K562 (cell line): ENCODE data around the gene GNAT2. TPM values are rescaled to one million over a fixed set of nuclear protein-coding genes. Genes with fewer than 3 reads are reported as not detected.
A peak's percentile ranks its signal among the peaks of the same experiment; 100 is the strongest.

Experiments
- HLTF ChIP-seq: fragments of 450-650 bp; IDR thresholded peaks from 2 replicates; pipeline ENCODE4 v1.6.1; 2016
- HNRNPLL ChIP-seq: fragments of 200-400 bp; formaldehyde crosslinking; IDR thresholded peaks from 2 replicates; pipeline ENCODE4 v1.6.1; 2017; ENCODE audit warnings: low read length, low read depth, mild to moderate bottlenecking; ENCODE audit not compliant: poor library complexity, severe bottlenecking
- KAT8 ChIP-seq: fragments of 450-650 bp; IDR thresholded peaks from 2 replicates; pipeline ENCODE4 v1.6.1; 2016; ENCODE audit warnings: low read depth, mild to moderate bottlenecking
- KDM5B ChIP-seq: fragments of 200-600 bp; sonication (generic); IDR thresholded peaks from 2 replicates; pipeline ENCODE4 v1.6.1; 2012; ENCODE audit warnings: low read depth, mild to moderate bottlenecking, moderate library complexity, low read length, control low read depth, inconsistent platforms; ENCODE audit not compliant: insufficient replicate concordance
- PHB2 ChIP-seq: fragments of 450-650 bp; IDR thresholded peaks from 2 replicates; pipeline ENCODE4 v1.6.1; 2017; ENCODE audit warnings: low read depth
- RBM14 ChIP-seq: fragments of 200-400 bp; formaldehyde crosslinking; IDR thresholded peaks from 2 replicates; pipeline ENCODE4 v1.6.1; 2018; ENCODE audit warnings: low read depth, mild to moderate bottlenecking, low read length, moderate library complexity, borderline replicate concordance; ENCODE audit not compliant: insufficient read depth
- RNF219 ChIP-seq: fragments of 250-450 bp; sonication (Bioruptor Pico); IDR thresholded peaks from 2 replicates; pipeline ENCODE4 v1.5.0; 2022; ENCODE audit warnings: mild to moderate bottlenecking
- SRSF1 ChIP-seq: fragments of 200-400 bp; formaldehyde crosslinking; IDR thresholded peaks from 2 replicates; pipeline ENCODE4 v1.6.1; 2017; ENCODE audit warnings: mild to moderate bottlenecking, low read depth, low read length, moderate library complexity
- ZBTB40 ChIP-seq, 2 experiments: fragments of 450-650 bp in 1 of 2; sonication (generic) in 1 of 2; formaldehyde crosslinking in 1 of 2; IDR thresholded peaks; 2 replicates each; pipeline versions ENCODE4 v1.7.1 to v1.9.0; 2016 to 2022; ENCODE audit warnings: inconsistent platforms in 1 of 2, mild to moderate bottlenecking in 1 of 2, missing genetic modification reagents in 1 of 2
- ZC3H11A ChIP-seq: IDR thresholded peaks from 2 replicates; pipeline ENCODE4 v1.6.1; 2012; ENCODE audit warnings: low read depth, low read length, improper control_type of control experiment
- polyA plus RNA-seq, 8 experiments: library from polyadenylated mRNA; depleted of rRNA in 4 of 8; stranded (reverse) in 5 of 8; unstranded in 3 of 8; fragments of >200 nt; fragmentation: Nextera tagmentation in 2 of 8; fragmentation: Illumina TruSeq in 1 of 8; extraction: Ambion mirVana in 2 of 8; extraction: Trizol in 1 of 8; gene quantifications; 2 replicates each; pipeline versions ENCODE4 v1.2.1 to v1.2.3, GENCODE V29; 2011 to 2014; ENCODE audit warnings: inconsistent platforms in 1 of 8, missing spikeins in 1 of 8
- total RNA-seq, 7 experiments: library from RNA; depleted of rRNA in 6 of 7; stranded (reverse); fragments of >200 nt in 6 of 7; fragmentation: Illumina TruSeq in 2 of 7; extraction: Trizol in 2 of 7; gene quantifications; 2 replicates each; pipeline versions ENCODE4 v1.2.1 to v1.2.3, GENCODE V29; 2011 to 2021; ENCODE audit warnings: low replicate concordance in 1 of 7
- TF ChIP-seq, protein P1 (sequence below): fragments of 450-650 bp; IDR thresholded peaks from 2 replicates; pipeline ENCODE4 v1.6.1; 2017; ENCODE audit warnings: antibody characterized with exemption

GNAT2 gene
- total and polyA plus RNA-seq, 9 of the 15 experiments (the other 6 are each of a cell fraction or from before 2014, with no cell fraction given) = 0.06 to 0.52 (median 0.24) TPM; not detected in 1

DNA sequence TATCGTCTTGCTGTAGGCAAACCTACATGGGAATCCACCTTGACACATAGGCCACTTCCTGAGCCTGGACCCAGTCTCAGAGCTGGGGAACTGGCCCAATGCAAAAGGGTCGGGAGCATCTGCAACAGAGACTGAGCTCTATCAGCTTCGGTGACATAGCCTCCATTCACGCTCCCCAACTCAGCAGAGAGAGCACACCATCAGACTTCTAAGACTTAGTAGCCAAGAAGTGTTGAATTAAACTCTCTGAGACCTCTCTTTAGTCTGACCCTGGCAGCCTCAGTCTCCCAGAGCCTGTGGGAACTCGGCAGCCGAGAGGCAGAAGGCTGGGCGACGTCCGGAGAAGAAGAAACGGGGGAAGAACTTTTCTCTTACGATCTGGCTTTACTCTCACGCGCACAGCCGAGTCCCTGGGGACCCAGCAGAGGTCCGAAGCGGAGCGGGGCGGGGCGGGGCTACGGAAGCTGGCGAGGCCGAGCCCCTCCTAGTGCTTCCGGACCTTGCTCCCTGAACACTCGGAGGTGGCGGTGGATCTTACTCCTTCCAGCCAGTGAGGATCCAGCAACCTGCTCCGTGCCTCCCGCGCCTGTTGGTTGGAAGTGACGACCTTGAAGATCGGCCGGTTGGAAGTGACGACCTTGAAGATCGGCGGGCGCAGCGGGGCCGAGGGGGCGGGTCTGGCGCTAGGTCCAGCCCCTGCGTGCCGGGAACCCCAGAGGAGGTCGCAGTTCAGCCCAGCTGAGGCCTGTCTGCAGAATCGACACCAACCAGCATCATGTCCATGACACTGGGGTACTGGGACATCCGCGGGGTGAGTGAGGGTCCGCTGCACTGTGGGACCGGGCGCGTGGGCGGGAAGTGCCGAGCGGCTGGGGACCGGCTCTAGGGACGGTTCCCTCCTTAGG lies 36.5 kb upstream of the GNAT2 start, which contains the start of gene GSTM4 (continued):
- peak; percentile 71 for TF ChIP-seq ZBTB40 (IDR thresholded peaks at IDR 0.05)
- no peak for TF ChIP-seq ZBTB40 (CRISPR knock-in tag; IDR thresholded peaks at IDR 0.05)
- TF ChIP-seq PHB2 = no peak
- no peak for TF ChIP-seq RBM14
- TF ChIP-seq HNRNPLL = peak; percentile 46
- TF ChIP-seq, protein P1, sequence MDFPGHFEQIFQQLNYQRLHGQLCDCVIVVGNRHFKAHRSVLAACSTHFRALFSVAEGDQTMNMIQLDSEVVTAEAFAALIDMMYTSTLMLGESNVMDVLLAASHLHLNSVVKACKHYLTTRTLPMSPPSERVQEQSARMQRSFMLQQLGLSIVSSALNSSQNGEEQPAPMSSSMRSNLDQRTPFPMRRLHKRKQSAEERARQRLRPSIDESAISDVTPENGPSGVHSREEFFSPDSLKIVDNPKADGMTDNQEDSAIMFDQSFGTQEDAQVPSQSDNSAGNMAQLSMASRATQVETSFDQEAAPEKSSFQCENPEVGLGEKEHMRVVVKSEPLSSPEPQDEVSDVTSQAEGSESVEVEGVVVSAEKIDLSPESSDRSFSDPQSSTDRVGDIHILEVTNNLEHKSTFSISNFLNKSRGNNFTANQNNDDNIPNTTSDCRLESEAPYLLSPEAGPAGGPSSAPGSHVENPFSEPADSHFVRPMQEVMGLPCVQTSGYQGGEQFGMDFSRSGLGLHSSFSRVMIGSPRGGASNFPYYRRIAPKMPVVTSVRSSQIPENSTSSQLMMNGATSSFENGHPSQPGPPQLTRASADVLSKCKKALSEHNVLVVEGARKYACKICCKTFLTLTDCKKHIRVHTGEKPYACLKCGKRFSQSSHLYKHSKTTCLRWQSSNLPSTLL = no peak
- TF ChIP-seq ZC3H11A = peak; percentile 70; the same call in 1 of the 2 replicates
- no peak for TF ChIP-seq KAT8
- peak; percentile 72 for TF ChIP-seq KDM5B
- 0 out of 2 replicates have a peak, but pooled peaks have one; percentile 4 for TF ChIP-seq HLTF
- TF ChIP-seq RNF219 (CRISPR knock-in tag) = no peak
- no peak for TF ChIP-seq SRSF1
